Measurements from ENCODE around the gene RSAD2. TPM values are rescaled to one million over a fixed set of nuclear protein-coding genes. Genes with fewer than 3 reads are reported as not detected.
A peak's percentile ranks its signal among the peaks of the same experiment; 100 is the strongest.

The RSAD2 gene
- total RNA-seq: 10 to 100 TPM in 2 of 3 donors, 1 to 10 TPM in 1; 8.9 to 35.0 (median 12.0) TPM
- long read RNA-seq, donor 1, transcript RSAD2-201 (6 exons, 3,519 nt): major isoform, 14 of 23 reads
- long read RNA-seq, donor 1, partial matches to known transcripts: 0 of 23 reads
- long read RNA-seq, donor 1, other reads (novel, unspliced or antisense): 9 of 23 reads
- long read RNA-seq, donor 2, transcript RSAD2-201 (6 exons, 3,519 nt): major isoform, 49 of 57 reads
- long read RNA-seq, donor 2, partial matches to known transcripts: 3 of 57 reads
- long read RNA-seq, donor 2, other reads (novel, unspliced or antisense): 5 of 57 reads

GRCh38 chr2:6877402-6878304, at the start of gene RSAD2:
Gene RSAD2 (plus strand): TSS chr2:6877777. CDS start chr2:6877801, 24 bp downstream.
- H3K4me3 ChIP-seq: no peak within 1 kb of the TSS
- no peak for TF ChIP-seq CTCF (IDR thresholded peaks at IDR 0.05)
- no peaks in the 10 kb centered on the region for H3K4me1 ChIP-seq (ENCODE audit: low read depth)
- H3K36me3 ChIP-seq (ENCODE audit: low read depth): no peaks in the 10 kb centered on the region
- intact Hi-C loops (cut with DNase I, micrococcal nuclease): no loop called here
- H3K9me3 ChIP-seq: no peaks in the 10 kb centered on the region
- ATAC-seq (peak; percentile 96), DNase-seq (peak in 1 of 3 donors; percentile 67)

- DNase-seq (no peak), ATAC-seq (no peak)
- Histone ChIP-seq H3K4me3 (no peak overlapping the region), H3K9me3 (peaks cover 6% of the 10 kb centered on the region), H3K36me3 (ENCODE audit: low read depth) (no peaks in the 10 kb centered on the region), H3K4me1 (ENCODE audit: low read depth) (no peaks in the 10 kb centered on the region)
- intact Hi-C loops (cut with DNase I, micrococcal nuclease): no loop called here
- no peak for TF ChIP-seq CTCF (IDR thresholded peaks at IDR 0.05)
Measured at GRCh38 chr2:6828299-6828584, 49.3 kb upstream of the RSAD2 start.

- no peak for ATAC-seq
- intact Hi-C loops (cut with DNase I, micrococcal nuclease): no loop called here
- no peak overlapping the region for H3K4me3 ChIP-seq
- H3K4me1 ChIP-seq (ENCODE audit: low read depth): no peaks in the 10 kb centered on the region
- H3K36me3 ChIP-seq (ENCODE audit: low read depth): no peaks in the 10 kb centered on the region
- peaks cover 6% of the 10 kb centered on the region for H3K9me3 ChIP-seq
- no peak for TF ChIP-seq CTCF (IDR thresholded peaks at IDR 0.05)
- DNase-seq: no peak
Measured at GRCh38 chr2:6831229-6831628, 46.3 kb upstream of the RSAD2 start.

- intact Hi-C loops (cut with DNase I, micrococcal nuclease): no loop called here
- TF ChIP-seq CTCF (IDR thresholded peaks at IDR 0.05): no peak
- Histone ChIP-seq H3K9me3 (peaks cover 6% of the 10 kb centered on the region), H3K4me3 (no peak overlapping the region), H3K36me3 (ENCODE audit: low read depth) (no peaks in the 10 kb centered on the region), H3K4me1 (ENCODE audit: low read depth) (no peaks in the 10 kb centered on the region)
- no peak for DNase-seq
- no peak for ATAC-seq
Measured at GRCh38 chr2:6832596-6833299, 44.8 kb upstream of the RSAD2 start.

DNA sequence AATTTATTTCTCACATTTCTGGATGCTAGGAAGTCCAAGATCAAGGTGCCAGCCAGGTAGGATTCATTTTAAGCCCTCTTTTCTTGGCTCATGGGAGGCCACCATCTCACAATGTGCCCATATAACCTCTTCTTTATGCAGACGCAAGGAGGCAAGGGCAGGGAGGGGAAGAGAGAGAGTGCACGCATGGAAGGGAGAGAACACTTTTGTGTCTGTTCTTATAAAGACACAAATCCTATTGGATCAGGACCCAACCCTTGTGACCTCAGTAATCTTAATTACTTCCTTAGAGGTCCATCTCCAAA, 44.3 kb upstream of the RSAD2 start:
- no peak overlapping the region for H3K4me3 ChIP-seq
- no peaks in the 10 kb centered on the region for H3K4me1 ChIP-seq (ENCODE audit: low read depth)
- DNase-seq (no peak), ATAC-seq (no peak)
- TF ChIP-seq CTCF (IDR thresholded peaks at IDR 0.05): no peak
- intact Hi-C loops (cut with DNase I, micrococcal nuclease): no loop called here
- H3K9me3 ChIP-seq: peaks cover 6% of the 10 kb centered on the region
- H3K36me3 ChIP-seq (ENCODE audit: low read depth): no peaks in the 10 kb centered on the region
